HG02973 (cell line): ENCODE data around the gene GALNT2.

ENCODE experiments used
- ATAC-seq: cut with Tn5 transposase; IDR thresholded peaks from one replicate; pipeline ENCODE4 v1.9.1; 2021; ENCODE audit warnings: moderate library complexity; ENCODE audit not compliant: unreplicated experiment

The GALNT2 gene

GRCh38 chr1:230050973-230051735 is 15.9 kb upstream of the GALNT2 start:
- ATAC-seq: no peak

GRCh38 chr1:230052018-230052417 is 15.0 kb upstream of the GALNT2 start:
- ATAC-seq: no peak

GRCh38 chr1:230052665-230053064 is 14.4 kb upstream of the GALNT2 start:
- ATAC-seq: no peak

DNA sequence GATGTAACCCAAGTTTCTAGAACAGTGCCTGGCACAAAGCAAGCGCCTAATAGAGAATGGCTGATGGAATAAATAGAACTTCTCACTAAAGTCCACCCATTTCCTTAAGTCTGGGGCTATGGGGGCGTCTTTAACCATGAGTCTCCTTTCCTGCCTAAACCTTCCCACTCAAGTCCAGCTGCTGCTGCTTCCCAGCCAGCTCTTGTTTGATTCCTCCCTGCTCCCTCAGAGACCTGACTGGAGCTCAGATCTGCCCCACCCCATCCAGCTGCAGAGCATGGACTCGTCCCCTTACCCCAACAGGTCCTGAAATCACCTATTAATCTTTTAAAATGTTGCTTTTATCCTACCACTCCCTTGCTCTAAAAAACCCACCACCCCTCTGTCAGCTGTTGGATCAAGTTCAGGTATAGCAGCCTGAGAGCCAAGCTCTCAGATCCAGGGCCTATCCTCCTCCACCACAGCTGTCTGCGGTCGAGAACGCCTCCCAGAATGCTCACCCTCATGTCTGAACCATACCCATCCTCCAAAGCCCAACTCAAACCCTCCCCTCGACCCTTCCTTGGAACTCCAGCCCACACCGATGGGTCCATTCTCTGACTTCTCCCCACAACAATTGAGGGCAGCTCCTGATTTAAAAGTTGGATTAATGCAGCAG is 12.8 kb upstream of the GALNT2 start:
- ATAC-seq: no peak

DNA sequence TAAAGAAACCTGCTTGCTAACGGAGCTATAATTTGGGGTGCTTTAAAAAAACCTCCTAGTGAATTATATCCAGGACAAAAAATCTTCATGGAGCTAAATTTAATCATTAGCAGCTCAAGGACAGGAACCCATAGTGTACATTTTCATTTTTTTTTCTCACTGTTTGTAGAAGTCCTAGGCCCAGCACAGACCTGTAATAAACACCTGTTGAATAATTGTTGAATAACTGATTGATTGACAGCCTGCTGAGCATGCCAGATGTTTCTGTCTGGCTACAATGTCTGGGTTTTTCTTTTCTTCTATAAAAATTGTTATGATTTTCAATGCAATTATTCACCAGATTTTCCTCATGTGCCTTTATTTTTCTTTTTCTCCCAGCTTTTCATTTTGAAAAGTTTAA is 10.9 kb upstream of the GALNT2 start:
- no peak for ATAC-seq

- no peak for ATAC-seq
Measured at GRCh38 chr1:230057100-230057499, 9.9 kb upstream of the GALNT2 start.

GRCh38 chr1:230057681-230058565 is 9.1 kb upstream of the GALNT2 start:
- ATAC-seq: no peak

GRCh38 chr1:230058626-230059025 is 8.4 kb upstream of the GALNT2 start:
- no peak for ATAC-seq

- no peak for ATAC-seq
Measured at GRCh38 chr1:230061801-230062200, 5.2 kb upstream of the GALNT2 start.

GRCh38 chr1:230062521-230062920 is 4.5 kb upstream of the GALNT2 start:
- ATAC-seq: no peak

GRCh38 chr1:230064283-230064682 is 2.8 kb upstream of the GALNT2 start:
- ATAC-seq: no peak

- ATAC-seq: no peak
Measured at GRCh38 chr1:230065161-230065560, 1.9 kb upstream of the GALNT2 start.

DNA sequence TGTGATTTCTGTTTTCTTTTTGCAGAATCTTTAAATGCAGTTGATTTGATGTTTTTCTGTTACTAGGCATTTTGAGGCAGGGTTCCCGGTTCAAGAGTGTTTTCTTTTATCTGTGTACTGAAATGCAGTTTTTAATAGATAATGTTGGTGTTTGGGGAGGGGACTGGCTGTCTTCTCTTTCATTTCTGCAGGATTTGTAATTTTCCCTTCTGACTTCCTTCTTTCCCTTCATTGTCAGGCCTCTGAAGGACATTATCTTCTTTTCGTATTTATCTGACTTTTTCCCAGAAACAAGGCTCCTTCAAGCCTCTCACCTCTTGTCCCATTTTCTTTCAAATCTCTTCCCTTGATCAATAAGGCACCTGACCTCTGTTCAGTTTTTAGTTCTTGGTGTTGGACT is 1.5 kb upstream of the GALNT2 start:
- ATAC-seq: no peak

GRCh38 chr1:230066031-230066430 is 1.0 kb upstream of the GALNT2 start:
- ATAC-seq: no peak

DNA sequence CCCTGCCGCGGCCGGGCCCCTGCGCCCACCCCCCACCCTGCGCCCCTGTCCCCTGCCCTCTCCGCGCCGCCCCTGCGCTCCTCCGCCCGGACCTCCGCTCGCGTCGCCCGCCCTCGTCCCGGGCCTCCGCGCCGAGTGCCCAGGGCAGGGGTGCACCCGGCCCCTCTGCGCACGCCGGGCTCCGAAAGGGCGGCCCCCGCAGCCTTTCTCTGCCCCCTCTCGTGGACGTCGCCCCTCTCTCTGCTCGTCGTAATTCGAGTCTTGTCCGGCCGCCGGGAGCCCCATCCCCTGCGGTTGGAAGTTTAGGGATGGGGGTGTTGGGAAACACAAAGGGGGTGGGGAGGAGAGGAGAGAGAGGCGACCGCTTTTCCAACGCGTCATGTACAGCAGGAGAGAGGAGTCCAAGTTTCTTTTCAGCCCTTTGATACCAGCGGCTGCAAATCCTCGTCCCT is 407 bp downstream of the GALNT2 start:
- ATAC-seq: peak; percentile 22

GRCh38 chr1:230067871-230068620 is 1.0 kb downstream of the GALNT2 start:
- no peak for ATAC-seq

- no peak for ATAC-seq
Measured at GRCh38 chr1:230068621-230068873, 1.5 kb downstream of the GALNT2 start.

DNA sequence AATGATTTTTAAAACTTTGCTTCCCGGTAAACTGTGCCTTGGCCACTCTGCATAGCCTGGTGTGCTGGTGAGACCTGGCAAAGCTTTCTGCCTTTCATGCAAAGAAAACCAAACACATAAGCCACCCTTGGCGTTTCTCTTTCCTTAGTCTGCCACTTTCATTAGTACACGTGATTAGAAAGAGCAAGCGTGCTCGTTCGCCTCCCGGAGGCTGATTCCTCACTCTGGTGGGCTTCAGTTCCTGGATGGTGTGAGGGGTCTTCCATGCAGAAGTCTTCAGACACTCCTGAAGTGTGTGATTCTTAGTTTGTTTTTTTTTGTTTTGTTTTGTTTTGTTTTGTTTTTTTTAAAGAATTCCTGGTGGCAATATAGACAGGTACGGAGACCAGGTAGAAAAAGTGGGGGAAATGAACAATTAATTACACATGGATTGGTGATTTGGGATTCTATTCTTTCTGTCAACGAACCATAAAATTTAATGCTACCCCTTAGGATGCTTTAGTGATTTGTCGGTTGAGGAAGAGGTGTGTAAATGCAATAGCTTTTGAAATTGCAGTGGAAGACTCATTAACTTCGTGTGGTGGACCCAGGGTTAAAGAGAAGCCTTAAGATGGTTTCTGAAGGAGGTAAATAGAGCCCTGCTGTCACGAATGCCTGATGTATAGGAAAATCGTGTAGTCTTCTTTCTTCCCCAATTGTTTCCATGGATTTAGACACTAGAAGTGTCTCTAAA is 2.1 kb downstream of the GALNT2 start:
- ATAC-seq: no peak

DNA sequence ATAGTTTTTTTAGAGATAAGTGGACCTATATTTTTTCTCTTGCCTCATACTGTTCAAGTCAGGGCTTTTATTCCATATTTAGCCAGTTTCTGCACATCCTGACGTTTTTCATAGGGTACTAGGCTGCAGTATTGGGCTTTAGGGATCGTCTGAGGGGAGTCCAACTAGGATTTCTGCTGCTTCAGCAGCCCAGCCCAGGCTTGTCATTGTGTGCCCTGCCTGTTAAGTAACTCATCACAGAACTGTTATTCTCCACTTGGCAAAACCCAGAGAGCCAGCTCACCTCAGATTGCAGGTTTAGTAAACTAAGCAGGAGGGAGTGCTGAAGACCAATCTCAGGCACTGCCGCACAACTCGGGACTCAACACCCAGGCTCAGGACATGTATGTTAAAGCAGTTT is 2.8 kb downstream of the GALNT2 start:
- no peak for ATAC-seq
